HepG2 (cell line): Measurements from ENCODE around the gene SLC38A3. TPM values are rescaled to one million over a fixed set of nuclear protein-coding genes. Genes with fewer than 3 reads are reported as not detected.

Source experiments
- ATAD3A ChIP-seq: sonication (generic); formaldehyde crosslinking; IDR thresholded peaks from 2 replicates; pipeline ENCODE4 v1.4.0; 2020; ENCODE audit warnings: missing genetic modification reagents
- ATF2 ChIP-seq: sonication (generic); formaldehyde crosslinking; IDR thresholded peaks from 2 replicates; pipeline ENCODE4 v1.4.0; 2020; ENCODE audit warnings: missing genetic modification reagents
- CENPT ChIP-seq: sonication (generic); formaldehyde crosslinking; IDR thresholded peaks from 2 replicates; pipeline ENCODE4 v1.8.0; 2022; ENCODE audit warnings: low read depth, mild to moderate bottlenecking, moderate library complexity, missing genetic modification reagents
- MYC ChIP-seq: sonication (generic); formaldehyde crosslinking; IDR thresholded peaks from 2 replicates; pipeline ENCODE4 v1.9.0; 2021; ENCODE audit warnings: missing genetic modification reagents, borderline replicate concordance
- NBN ChIP-seq: fragments of 450-650 bp; conservative IDR thresholded peaks from 2 replicates; pipeline ENCODE4 v1.6.1; 2017
- NRL ChIP-seq: sonication (generic); formaldehyde crosslinking; IDR thresholded peaks from 2 replicates; pipeline ENCODE4 v1.5.0; 2020; ENCODE audit warnings: missing genetic modification reagents, mild to moderate bottlenecking, moderate library complexity, borderline replicate concordance
- PHF5A ChIP-seq: IDR thresholded peaks from one replicate; pipeline ENCODE4 v1.6.1; 2018; ENCODE audit warnings: low read depth, missing genetic modification reagents; ENCODE audit not compliant: unreplicated experiment
- RFX3 ChIP-seq: IDR thresholded peaks from 2 replicates; pipeline ENCODE4 v1.6.1; 2016; ENCODE audit warnings: missing biosample characterization, missing genetic modification reagents
- SIN3B ChIP-seq: fragments of 150-350 bp; IDR thresholded peaks from 2 replicates; pipeline ENCODE4 v1.6.1; 2014; ENCODE audit warnings: low read length
- TRIM24 ChIP-seq: sonication (generic); formaldehyde crosslinking; IDR thresholded peaks from 2 replicates; pipeline ENCODE4 v1.8.0; 2022; ENCODE audit warnings: mild to moderate bottlenecking, missing genetic modification reagents
- ZBTB44 ChIP-seq: sonication (generic); formaldehyde crosslinking; IDR thresholded peaks from 2 replicates; pipeline ENCODE4 v1.4.0; 2020; ENCODE audit warnings: missing genetic modification reagents
- ZBTB46 ChIP-seq: sonication (generic); formaldehyde crosslinking; IDR thresholded peaks from 2 replicates; pipeline ENCODE4 v1.4.0; 2020; ENCODE audit warnings: mild to moderate bottlenecking, missing genetic modification reagents, borderline replicate concordance
- ZNF207 ChIP-seq: fragments of 450-650 bp; IDR thresholded peaks from 2 replicates; pipeline ENCODE4 v1.6.1; 2016; ENCODE audit warnings: antibody characterized with exemption, borderline replicate concordance
- ZNF234 ChIP-seq: sonication (generic); formaldehyde crosslinking; conservative IDR thresholded peaks from 2 replicates; pipeline ENCODE4 v1.5.1; 2020; ENCODE audit warnings: mild to moderate bottlenecking, missing genetic modification reagents
- polyA plus RNA-seq, 8 experiments: library from polyadenylated mRNA; depleted of rRNA in 3 of 8; stranded (reverse) in 7 of 8; unstranded in 1 of 8; fragments of >200 nt; fragmentation: Illumina TruSeq in 4 of 8; extraction: Trizol in 4 of 8; gene quantifications; 2 replicates each; pipeline versions ENCODE4 v1.2.1 to v1.2.3, GENCODE V29; 2011 to 2016; ENCODE audit warnings: low read depth in 4 of 8, missing spikeins in 1 of 8, mixed read lengths in 1 of 8; ENCODE audit not compliant: insufficient read depth in 1 of 8
- total RNA-seq, 5 experiments: library from RNA; depleted of rRNA; stranded (reverse); fragments of >200 nt; fragmentation: Illumina TruSeq; extraction: Trizol; gene quantifications; 2 replicates each; pipeline ENCODE4 v1.2.3, GENCODE V29; 2016; ENCODE audit warnings: low read depth in 1 of 5
- TF ChIP-seq, protein P1 (sequence below): sonication (generic); formaldehyde crosslinking; IDR thresholded peaks from 2 replicates; pipeline ENCODE4 v1.5.0; 2020; ENCODE audit warnings: mild to moderate bottlenecking, missing genetic modification reagents
- TF ChIP-seq, protein P2 (sequence below): sonication (generic); formaldehyde crosslinking; IDR thresholded peaks from 2 replicates; pipeline ENCODE4 v1.5.0; 2020; ENCODE audit warnings: mild to moderate bottlenecking, missing genetic modification reagents
- TF ChIP-seq, protein P3 (sequence below): sonication (generic); formaldehyde crosslinking; IDR thresholded peaks from 2 replicates; pipeline ENCODE4 v1.4.0; 2020; ENCODE audit warnings: missing genetic modification reagents

Gene SLC38A3
- total and polyA plus RNA-seq, 2 of the 13 experiments (the other 11 are each of a cell fraction or from before 2014, with no cell fraction given) = 29.8 to 164 TPM

GRCh38 chr3:50260027-50260941 is 55.2 kb downstream of the SLC38A3 start (continued):
- TF ChIP-seq, protein P1, sequence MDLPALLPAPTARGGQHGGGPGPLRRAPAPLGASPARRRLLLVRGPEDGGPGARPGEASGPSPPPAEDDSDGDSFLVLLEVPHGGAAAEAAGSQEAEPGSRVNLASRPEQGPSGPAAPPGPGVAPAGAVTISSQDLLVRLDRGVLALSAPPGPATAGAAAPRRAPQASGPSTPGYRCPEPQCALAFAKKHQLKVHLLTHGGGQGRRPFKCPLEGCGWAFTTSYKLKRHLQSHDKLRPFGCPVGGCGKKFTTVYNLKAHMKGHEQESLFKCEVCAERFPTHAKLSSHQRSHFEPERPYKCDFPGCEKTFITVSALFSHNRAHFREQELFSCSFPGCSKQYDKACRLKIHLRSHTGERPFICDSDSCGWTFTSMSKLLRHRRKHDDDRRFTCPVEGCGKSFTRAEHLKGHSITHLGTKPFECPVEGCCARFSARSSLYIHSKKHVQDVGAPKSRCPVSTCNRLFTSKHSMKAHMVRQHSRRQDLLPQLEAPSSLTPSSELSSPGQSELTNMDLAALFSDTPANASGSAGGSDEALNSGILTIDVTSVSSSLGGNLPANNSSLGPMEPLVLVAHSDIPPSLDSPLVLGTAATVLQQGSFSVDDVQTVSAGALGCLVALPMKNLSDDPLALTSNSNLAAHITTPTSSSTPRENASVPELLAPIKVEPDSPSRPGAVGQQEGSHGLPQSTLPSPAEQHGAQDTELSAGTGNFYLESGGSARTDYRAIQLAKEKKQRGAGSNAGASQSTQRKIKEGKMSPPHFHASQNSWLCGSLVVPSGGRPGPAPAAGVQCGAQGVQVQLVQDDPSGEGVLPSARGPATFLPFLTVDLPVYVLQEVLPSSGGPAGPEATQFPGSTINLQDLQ (CRISPR knock-in tag) = no peak
- TF ChIP-seq, protein P2, sequence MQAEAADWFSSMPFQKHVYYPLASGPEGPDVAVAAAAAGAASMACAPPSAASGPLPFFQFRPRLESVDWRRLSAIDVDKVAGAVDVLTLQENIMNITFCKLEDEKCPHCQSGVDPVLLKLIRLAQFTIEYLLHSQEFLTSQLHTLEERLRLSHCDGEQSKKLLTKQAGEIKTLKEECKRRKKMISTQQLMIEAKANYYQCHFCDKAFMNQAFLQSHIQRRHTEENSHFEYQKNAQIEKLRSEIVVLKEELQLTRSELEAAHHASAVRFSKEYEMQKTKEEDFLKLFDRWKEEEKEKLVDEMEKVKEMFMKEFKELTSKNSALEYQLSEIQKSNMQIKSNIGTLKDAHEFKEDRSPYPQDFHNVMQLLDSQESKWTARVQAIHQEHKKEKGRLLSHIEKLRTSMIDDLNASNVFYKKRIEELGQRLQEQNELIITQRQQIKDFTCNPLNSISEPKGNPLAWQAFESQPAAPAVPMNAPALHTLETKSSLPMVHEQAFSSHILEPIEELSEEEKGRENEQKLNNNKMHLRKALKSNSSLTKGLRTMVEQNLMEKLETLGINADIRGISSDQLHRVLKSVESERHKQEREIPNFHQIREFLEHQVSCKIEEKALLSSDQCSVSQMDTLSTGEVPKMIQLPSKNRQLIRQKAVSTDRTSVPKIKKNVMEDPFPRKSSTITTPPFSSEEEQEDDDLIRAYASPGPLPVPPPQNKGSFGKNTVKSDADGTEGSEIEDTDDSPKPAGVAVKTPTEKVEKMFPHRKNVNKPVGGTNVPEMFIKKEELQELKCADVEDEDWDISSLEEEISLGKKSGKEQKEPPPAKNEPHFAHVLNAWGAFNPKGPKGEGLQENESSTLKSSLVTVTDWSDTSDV = peak; percentile 49; the same call in 1 of the 2 replicates
- TF ChIP-seq ATAD3A (CRISPR knock-in tag) = no peak
- TF ChIP-seq RFX3 = no peak
- TF ChIP-seq ZNF207 = no peak
- peak; percentile 72; the same call in 1 of the 2 replicates for TF ChIP-seq MYC (CRISPR knock-in tag)
- no peak; the same call in 1 of the 2 replicates for TF ChIP-seq ZBTB44 (CRISPR knock-in tag)
- no peak for TF ChIP-seq TRIM24 (CRISPR knock-in tag)
- no peak for TF ChIP-seq NBN
- peak; percentile 36 for TF ChIP-seq PHF5A
- peak; percentile 48; the same call in 1 of the 2 replicates for TF ChIP-seq NRL (CRISPR knock-in tag)
- TF ChIP-seq, protein P3, sequence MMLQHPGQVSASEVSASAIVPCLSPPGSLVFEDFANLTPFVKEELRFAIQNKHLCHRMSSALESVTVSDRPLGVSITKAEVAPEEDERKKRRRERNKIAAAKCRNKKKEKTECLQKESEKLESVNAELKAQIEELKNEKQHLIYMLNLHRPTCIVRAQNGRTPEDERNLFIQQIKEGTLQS (CRISPR knock-in tag) = peak; percentile 95
- peak; percentile 73; the same call in 1 of the 2 replicates for TF ChIP-seq CENPT (CRISPR knock-in tag)
- TF ChIP-seq ATF2 (CRISPR knock-in tag) = peak; percentile 100
- TF ChIP-seq SIN3B = no peak
- TF ChIP-seq ZNF234 (CRISPR knock-in tag) = peak; percentile 65; the same call in 1 of the 2 replicates
- no peak for TF ChIP-seq ZBTB46 (CRISPR knock-in tag)
